Activated CD4-positive, alpha-beta T cell treated with anti-CD3 and anti-CD28 coated beads, Interleukin-2, amount 10 ng/mL, durations not matched to agents 24 days and 14 days (primary cell): ENCODE measurements around the gene PRIMPOL. TPM values are rescaled to one million over a fixed set of nuclear protein-coding genes. Genes with fewer than 3 reads are reported as not detected.

Experiments
- DNase-seq: peaks from one replicate; pipeline ENCODE4 v3.0.0; 2022
- H3K27ac Mint-ChIP-seq: one replicate; pipeline ENCODE4 v1.8.0; 2022; ENCODE audit warnings: mild to moderate bottlenecking, mixed read lengths
- H3K27me3 Mint-ChIP-seq: one replicate; pipeline ENCODE4 v1.8.0; 2022; ENCODE audit warnings: mixed read lengths
- H3K36me3 Mint-ChIP-seq: one replicate; pipeline ENCODE4 v1.8.0; 2022; ENCODE audit warnings: low read depth, mild to moderate bottlenecking, mixed read lengths
- H3K4me1 Mint-ChIP-seq: one replicate; pipeline ENCODE4 v1.8.0; 2021; ENCODE audit warnings: mixed read lengths
- H3K4me3 Mint-ChIP-seq: one replicate; pipeline ENCODE4 v1.8.0; 2022; ENCODE audit warnings: mild to moderate bottlenecking, moderate library complexity, mixed read lengths
- H3K9me3 Mint-ChIP-seq: one replicate; pipeline ENCODE4 v1.8.0; 2021; ENCODE audit warnings: mixed read lengths
- intact Hi-C: fragments of 100-400 bp; cut with micrococcal nuclease; formaldehyde crosslinking; loops from one replicate; pipeline ENCODE4 v1.15.1; 2023
- total RNA-seq: library from RNA; stranded (reverse); gene quantifications from 2 replicates; pipeline ENCODE4 v1.2.3, GENCODE V29; 2022

The PRIMPOL gene
- total RNA-seq, 1 donor from 2014 or later: 17.6 TPM

- DNase-seq: no peak
- intact Hi-C loops: loop anchor here (5.0 kb wide), 1 partner anchor 43 kb away; no protein-coding TSS in a partner anchor
- H3K9me3 Mint-ChIP-seq: peaks cover 6% of the 10 kb centered on the region
These were observed 15.1 kb downstream of the PRIMPOL start for GRCh38 chr4:184664445-184665210.

GRCh38 chr4:184666670-184667069 is 17.1 kb downstream of the PRIMPOL start:
- intact Hi-C loops: loop anchor here (5.0 kb wide), 1 partner anchor 41 kb away; no protein-coding TSS in a partner anchor
- no peak overlapping the region for H3K4me3 Mint-ChIP-seq
- peaks cover 6% of the 10 kb centered on the region for H3K9me3 Mint-ChIP-seq
- peaks cover 34% of the 10 kb centered on the region for H3K4me1 Mint-ChIP-seq
- peaks cover 34% of the 10 kb centered on the region for H3K36me3 Mint-ChIP-seq
- no peak for DNase-seq
- H3K27me3 Mint-ChIP-seq: no peaks in the 10 kb centered on the region
- peak overlapping the region; percentile 8 for H3K27ac Mint-ChIP-seq

More at GRCh38 chr4:184664445-184665210, 15.1 kb downstream of the PRIMPOL start:
- Mint-ChIP-seq H3K27ac (no peak overlapping the region), H3K27me3 (no peaks in the 10 kb centered on the region), H3K36me3 (peaks cover 37% of the 10 kb centered on the region), H3K4me1 (peaks cover 27% of the 10 kb centered on the region), H3K4me3 (no peak overlapping the region)

- peak overlapping the region; percentile 22 for H3K4me3 Mint-ChIP-seq
- no peaks in the 10 kb centered on the region for H3K27me3 Mint-ChIP-seq
- no peak for DNase-seq
- H3K4me1 Mint-ChIP-seq: peaks cover 34% of the 10 kb centered on the region
- H3K9me3 Mint-ChIP-seq: peaks cover 6% of the 10 kb centered on the region
- H3K27ac Mint-ChIP-seq: peak overlapping the region; percentile 83
- peaks cover 40% of the 10 kb centered on the region for H3K36me3 Mint-ChIP-seq
- intact Hi-C loops: loop anchor here (5.0 kb wide), 1 partner anchor 39 kb away; no protein-coding TSS in a partner anchor
These were observed 18.6 kb downstream of the PRIMPOL start for GRCh38 chr4:184668096-184668495.

GRCh38 chr4:184668511-184669114 is 19.1 kb downstream of the PRIMPOL start:
- peak; percentile 75 for DNase-seq
- no peaks in the 10 kb centered on the region for H3K27me3 Mint-ChIP-seq
- H3K36me3 Mint-ChIP-seq: peaks cover 39% of the 10 kb centered on the region
- H3K4me1 Mint-ChIP-seq: peaks cover 34% of the 10 kb centered on the region
- peak overlapping the region; percentile 41 for H3K4me3 Mint-ChIP-seq
- H3K27ac Mint-ChIP-seq: peak overlapping the region; percentile 83
- peaks cover 6% of the 10 kb centered on the region for H3K9me3 Mint-ChIP-seq
- intact Hi-C loops: loop anchor here (5.0 kb wide), 1 partner anchor 39 kb away; no protein-coding TSS in a partner anchor

GRCh38 chr4:184669251-184669650 is 19.7 kb downstream of the PRIMPOL start:
- Mint-ChIP-seq H3K9me3 (peaks cover 6% of the 10 kb centered on the region), H3K36me3 (peaks cover 43% of the 10 kb centered on the region), H3K4me1 (peaks cover 34% of the 10 kb centered on the region), H3K27me3 (no peaks in the 10 kb centered on the region), H3K4me3 (peak overlapping the region; percentile 41), H3K27ac (peak overlapping the region; percentile 32)
- DNase-seq: no peak
- intact Hi-C loops: loop anchor here (5.0 kb wide), 1 partner anchor 38 kb away; no protein-coding TSS in a partner anchor

GRCh38 chr4:184671101-184671500 is 21.6 kb downstream of the PRIMPOL start:
- no peak overlapping the region for H3K27ac Mint-ChIP-seq
- peaks cover 31% of the 10 kb centered on the region for H3K4me1 Mint-ChIP-seq

GRCh38 chr4:184672741-184673140 is 23.2 kb downstream of the PRIMPOL start:
- intact Hi-C loops: no loop called here
- H3K4me1 Mint-ChIP-seq: peaks cover 24% of the 10 kb centered on the region
- peaks cover 6% of the 10 kb centered on the region for H3K9me3 Mint-ChIP-seq
- H3K36me3 Mint-ChIP-seq: peaks cover 36% of the 10 kb centered on the region
- no peak overlapping the region for H3K4me3 Mint-ChIP-seq
- H3K27me3 Mint-ChIP-seq: no peaks in the 10 kb centered on the region
- no peak overlapping the region for H3K27ac Mint-ChIP-seq
- DNase-seq: no peak

More at GRCh38 chr4:184671101-184671500, 21.6 kb downstream of the PRIMPOL start:
- intact Hi-C loops: no loop called here
- Mint-ChIP-seq H3K4me3 (no peak overlapping the region), H3K27me3 (no peaks in the 10 kb centered on the region), H3K9me3 (peaks cover 6% of the 10 kb centered on the region), H3K36me3 (peaks cover 44% of the 10 kb centered on the region)
- no peak for DNase-seq

- H3K36me3 Mint-ChIP-seq: peaks cover 26% of the 10 kb centered on the region
- H3K27me3 Mint-ChIP-seq: no peaks in the 10 kb centered on the region
- intact Hi-C loops: no loop called here
- H3K27ac Mint-ChIP-seq: no peak overlapping the region
- H3K4me1 Mint-ChIP-seq: peaks cover 13% of the 10 kb centered on the region
- no peak for DNase-seq
- no peaks in the 10 kb centered on the region for H3K9me3 Mint-ChIP-seq
- H3K4me3 Mint-ChIP-seq: no peak overlapping the region
These were observed 24.5 kb downstream of the PRIMPOL start for GRCh38 chr4:184674011-184674410.

- intact Hi-C loops: no loop called here
- H3K27me3 Mint-ChIP-seq: no peaks in the 10 kb centered on the region
- DNase-seq: no peak
These were observed 25.5 kb downstream of the PRIMPOL start for GRCh38 chr4:184675018-184675417.

GRCh38 chr4:184675821-184676492 is 26.4 kb downstream of the PRIMPOL start:
- peaks cover 25% of the 10 kb centered on the region for H3K36me3 Mint-ChIP-seq
- no peaks in the 10 kb centered on the region for H3K27me3 Mint-ChIP-seq
- H3K4me1 Mint-ChIP-seq: no peaks in the 10 kb centered on the region
- intact Hi-C loops: no loop called here
- H3K4me3 Mint-ChIP-seq: no peak overlapping the region
- DNase-seq: no peak
- no peak overlapping the region for H3K27ac Mint-ChIP-seq
- H3K9me3 Mint-ChIP-seq: no peaks in the 10 kb centered on the region

More at GRCh38 chr4:184675018-184675417, 25.5 kb downstream of the PRIMPOL start:
- Mint-ChIP-seq H3K36me3 (peaks cover 22% of the 10 kb centered on the region), H3K9me3 (no peaks in the 10 kb centered on the region), H3K27ac (no peak overlapping the region), H3K4me1 (peaks cover 3% of the 10 kb centered on the region), H3K4me3 (no peak overlapping the region)

GRCh38 chr4:184680698-184681097 is 31.2 kb downstream of the PRIMPOL start:
- Mint-ChIP-seq H3K4me3 (no peak overlapping the region), H3K9me3 (no peaks in the 10 kb centered on the region), H3K4me1 (peaks cover 11% of the 10 kb centered on the region), H3K27ac (no peak overlapping the region), H3K36me3 (peaks cover 8% of the 10 kb centered on the region), H3K27me3 (no peaks in the 10 kb centered on the region)
- intact Hi-C loops: no loop called here
- no peak for DNase-seq

- Mint-ChIP-seq H3K4me1 (peaks cover 11% of the 10 kb centered on the region), H3K27ac (no peak overlapping the region)
These were observed 32.4 kb downstream of the PRIMPOL start for GRCh38 chr4:184681916-184682315.

GRCh38 chr4:184684491-184685189 is 35.1 kb downstream of the PRIMPOL start:
- no peaks in the 10 kb centered on the region for H3K9me3 Mint-ChIP-seq

More at GRCh38 chr4:184681916-184682315, 32.4 kb downstream of the PRIMPOL start:
- H3K9me3 Mint-ChIP-seq: no peaks in the 10 kb centered on the region
- intact Hi-C loops: no loop called here
- peaks cover 11% of the 10 kb centered on the region for H3K36me3 Mint-ChIP-seq
- H3K4me3 Mint-ChIP-seq: no peak overlapping the region
- no peaks in the 10 kb centered on the region for H3K27me3 Mint-ChIP-seq
- DNase-seq: no peak

More at GRCh38 chr4:184684491-184685189, 35.1 kb downstream of the PRIMPOL start:
- H3K4me3 Mint-ChIP-seq: no peak overlapping the region
- intact Hi-C loops: no loop called here
- peak overlapping the region; percentile 9 for H3K27ac Mint-ChIP-seq
- peaks cover 13% of the 10 kb centered on the region for H3K36me3 Mint-ChIP-seq
- no peaks in the 10 kb centered on the region for H3K27me3 Mint-ChIP-seq
- DNase-seq: peak; percentile 56
- H3K4me1 Mint-ChIP-seq: peaks cover 20% of the 10 kb centered on the region
